Activated CD8-positive, alpha-beta T cell treated with anti-CD3 and anti-CD28 coated beads for 36 hours (primary cell): ENCODE data around the gene COL3A1. TPM values are rescaled to one million over a fixed set of nuclear protein-coding genes. Genes with fewer than 3 reads are reported as not detected.

Experiments
- ATAC-seq: fragments of 200-7000 bp; cut with Tn5 transposase; one replicate; pipeline ENCODE4 v1.10.0; 2021; ENCODE audit warnings: mild to moderate bottlenecking, moderate library complexity
- CTCF ChIA-PET: fragments of 350-600 bp; sonication (Branson Sonifier 250); formaldehyde crosslinking; loops from one replicate; lab custom pipeline; 2021; ENCODE audit warnings: antibody characterized with exemption; lab: Charles Lee
- POLR2A ChIA-PET: fragments of 350-600 bp; sonication (Branson Sonifier 250); formaldehyde crosslinking; loops from one replicate; lab custom pipeline; 2021; ENCODE audit warnings: antibody characterized with exemption; lab: Charles Lee
- DNase-seq: peaks from one replicate; pipeline ENCODE4 v3.0.0-alpha.2; 2020
- H3K27ac Mint-ChIP-seq: one replicate; pipeline ENCODE4 v1.8.0; 2021; ENCODE audit warnings: mild to moderate bottlenecking, mixed read lengths
- H3K27me3 Mint-ChIP-seq: one replicate; pipeline ENCODE4 v1.8.0; 2021; ENCODE audit warnings: mixed read lengths
- H3K36me3 Mint-ChIP-seq: one replicate; pipeline ENCODE4 v1.8.0; 2021; ENCODE audit warnings: low read depth, mixed read lengths
- H3K4me1 Mint-ChIP-seq: one replicate; pipeline ENCODE4 v1.8.0; 2021; ENCODE audit warnings: low read depth, mixed read lengths
- H3K4me3 Mint-ChIP-seq: one replicate; pipeline ENCODE4 v1.8.0; 2021; ENCODE audit warnings: mild to moderate bottlenecking, moderate library complexity, mixed read lengths
- H3K9me3 Mint-ChIP-seq: one replicate; pipeline ENCODE4 v1.8.0; 2021; ENCODE audit warnings: mixed read lengths
- intact Hi-C: fragments of 100-400 bp; cut with micrococcal nuclease; formaldehyde crosslinking; loops from one replicate; pipeline ENCODE4 v1.10.0; 2022
- total RNA-seq, 2 experiments: library from RNA; stranded (reverse); gene quantifications; one replicate each; pipeline ENCODE4 v1.2.3, GENCODE V29; 2021
- TF ChIP-seq, protein P1 (sequence below): fragments of 200-600 bp; IDR thresholded peaks from one replicate; pipeline ENCODE4 v1.8.0; 2022; ENCODE audit warnings: antibody characterized with exemption, mild to moderate bottlenecking

Gene COL3A1
- total RNA-seq, result not detected

DNA sequence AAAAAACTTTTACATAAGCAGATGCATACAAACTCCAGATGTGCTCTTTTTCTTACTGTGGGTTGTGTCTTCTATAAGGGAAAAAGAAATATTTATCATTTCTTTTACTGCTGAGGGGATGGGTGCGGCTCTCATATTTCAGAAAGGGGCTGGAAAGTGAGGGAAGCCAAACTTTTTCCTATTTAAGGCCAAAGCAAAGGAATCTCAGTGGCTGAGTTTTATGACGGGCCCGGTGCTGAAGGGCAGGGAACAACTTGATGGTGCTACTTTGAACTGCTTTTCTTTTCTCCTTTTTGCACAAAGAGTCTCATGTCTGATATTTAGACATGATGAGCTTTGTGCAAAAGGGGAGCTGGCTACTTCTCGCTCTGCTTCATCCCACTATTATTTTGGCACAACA lies at the start of gene COL3A1:
Gene COL3A1 (plus strand): TSS at position 210 of the 400 bp plus-strand sequence. CDS start 117 bp downstream, at position 327.
- no peaks in the 10 kb centered on the region for H3K36me3 Mint-ChIP-seq
- TF ChIP-seq, protein P1, sequence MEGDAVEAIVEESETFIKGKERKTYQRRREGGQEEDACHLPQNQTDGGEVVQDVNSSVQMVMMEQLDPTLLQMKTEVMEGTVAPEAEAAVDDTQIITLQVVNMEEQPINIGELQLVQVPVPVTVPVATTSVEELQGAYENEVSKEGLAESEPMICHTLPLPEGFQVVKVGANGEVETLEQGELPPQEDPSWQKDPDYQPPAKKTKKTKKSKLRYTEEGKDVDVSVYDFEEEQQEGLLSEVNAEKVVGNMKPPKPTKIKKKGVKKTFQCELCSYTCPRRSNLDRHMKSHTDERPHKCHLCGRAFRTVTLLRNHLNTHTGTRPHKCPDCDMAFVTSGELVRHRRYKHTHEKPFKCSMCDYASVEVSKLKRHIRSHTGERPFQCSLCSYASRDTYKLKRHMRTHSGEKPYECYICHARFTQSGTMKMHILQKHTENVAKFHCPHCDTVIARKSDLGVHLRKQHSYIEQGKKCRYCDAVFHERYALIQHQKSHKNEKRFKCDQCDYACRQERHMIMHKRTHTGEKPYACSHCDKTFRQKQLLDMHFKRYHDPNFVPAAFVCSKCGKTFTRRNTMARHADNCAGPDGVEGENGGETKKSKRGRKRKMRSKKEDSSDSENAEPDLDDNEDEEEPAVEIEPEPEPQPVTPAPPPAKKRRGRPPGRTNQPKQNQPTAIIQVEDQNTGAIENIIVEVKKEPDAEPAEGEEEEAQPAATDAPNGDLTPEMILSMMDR, result no peak
- ChIA-PET POLR2A (no interaction called here), CTCF (no interaction called here)
- DNase-seq, result no peak
- H3K4me1 Mint-ChIP-seq, result peaks cover 14% of the 10 kb centered on the region
- ATAC-seq, result no peak
- no peaks in the 10 kb centered on the region for H3K9me3 Mint-ChIP-seq
- H3K4me3 Mint-ChIP-seq, result no peak within 1 kb of the TSS
- intact Hi-C loops, result no loop called here
- H3K27ac Mint-ChIP-seq, result no peak within 1 kb of the TSS
- H3K27me3 Mint-ChIP-seq, result peaks cover 7% of the 10 kb centered on the region

DNA sequence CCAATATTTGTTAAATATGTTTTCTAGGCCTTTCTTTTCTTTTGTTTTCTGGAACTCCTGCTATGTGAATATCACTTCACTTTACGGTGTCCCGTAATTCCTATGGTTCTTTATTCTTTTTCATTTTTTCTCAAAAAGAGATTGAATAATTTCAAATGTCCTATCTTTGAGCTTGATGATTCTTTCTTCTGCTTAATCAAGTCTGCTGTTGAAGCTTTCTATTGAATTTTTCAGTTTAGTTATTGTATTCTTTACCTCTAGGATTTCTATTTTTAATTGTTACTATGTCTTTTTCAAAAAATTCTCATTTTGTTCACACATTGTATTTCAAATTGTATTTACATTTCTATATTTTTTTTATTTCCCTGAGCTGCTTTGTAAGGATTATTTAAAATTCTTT lies 45.5 kb upstream of the COL3A1 start:
- Mint-ChIP-seq H3K36me3 (no peaks in the 10 kb centered on the region), H3K4me3 (no peak overlapping the region), H3K27me3 (no peaks in the 10 kb centered on the region), H3K4me1 (no peaks in the 10 kb centered on the region), H3K27ac (no peak overlapping the region), H3K9me3 (peaks cover 18% of the 10 kb centered on the region)
- CTCF ChIA-PET, result no interaction called here
- no peak for ATAC-seq
- POLR2A ChIA-PET, result no interaction called here
- DNase-seq, result no peak
- intact Hi-C loops, result no loop called here
- TF ChIP-seq, protein P1, result no peak

GRCh38 chr2:188931361-188931760 lies 42.8 kb upstream of the COL3A1 start:
- TF ChIP-seq, protein P1, result no peak
- H3K4me3 Mint-ChIP-seq, result no peak overlapping the region
- intact Hi-C loops, result no loop called here
- POLR2A ChIA-PET, result interaction anchor here (0.6 kb wide), 1 partner anchor 464 kb away, joined by 3 read pairs; no protein-coding TSS in a partner anchor
- DNase-seq (no peak), ATAC-seq (no peak)
- H3K36me3 Mint-ChIP-seq, result no peaks in the 10 kb centered on the region
- H3K27ac Mint-ChIP-seq, result no peak overlapping the region
- no peaks in the 10 kb centered on the region for H3K4me1 Mint-ChIP-seq
- H3K27me3 Mint-ChIP-seq, result no peaks in the 10 kb centered on the region
- peaks cover 17% of the 10 kb centered on the region for H3K9me3 Mint-ChIP-seq
- CTCF ChIA-PET, result interaction anchor here (1.2 kb wide), 1 partner anchor 407 kb away, joined by 3 read pairs; no protein-coding TSS in a partner anchor

- ChIA-PET POLR2A (interaction anchor here (0.6 kb wide), 1 partner anchor 423 kb away, joined by 3 read pairs; no protein-coding TSS in a partner anchor), CTCF (no interaction called here)
- Mint-ChIP-seq H3K9me3 (no peaks in the 10 kb centered on the region), H3K4me3 (no peak overlapping the region), H3K27ac (no peak overlapping the region), H3K4me1 (no peaks in the 10 kb centered on the region), H3K36me3 (no peaks in the 10 kb centered on the region), H3K27me3 (no peaks in the 10 kb centered on the region)
- TF ChIP-seq, protein P1, result no peak
- DNase-seq (no peak), ATAC-seq (no peak)
- intact Hi-C loops, result no loop called here
These were observed 36.6 kb upstream of the COL3A1 start for GRCh38 chr2:188937228-188938220.

DNA sequence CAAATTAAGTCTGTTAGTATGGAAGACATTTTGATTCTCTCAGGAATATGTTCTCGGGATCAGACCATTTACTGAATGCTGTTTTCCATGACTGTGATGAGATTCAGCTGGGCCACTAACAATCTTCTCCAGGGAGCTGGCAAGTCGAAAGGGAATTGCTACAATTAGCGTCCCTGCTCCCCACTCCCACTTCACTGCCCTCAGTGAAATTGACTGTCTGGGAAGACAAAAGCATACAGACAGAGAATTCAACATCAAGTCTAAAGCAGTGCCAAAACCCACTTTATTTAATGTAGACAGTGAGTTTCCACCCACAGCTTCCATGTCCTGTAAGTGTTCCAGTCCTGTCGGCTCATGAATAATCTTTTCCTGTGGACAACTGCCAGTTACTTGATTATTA lies 34.0 kb upstream of the COL3A1 start:
- H3K4me1 Mint-ChIP-seq, result no peaks in the 10 kb centered on the region

More for the DNA sequence above, 34.0 kb upstream of the COL3A1 start:
- intact Hi-C loops, result no loop called here
- no peaks in the 10 kb centered on the region for H3K9me3 Mint-ChIP-seq
- TF ChIP-seq, protein P1, result no peak
- POLR2A ChIA-PET, result no interaction called here
- no peaks in the 10 kb centered on the region for H3K36me3 Mint-ChIP-seq
- H3K4me3 Mint-ChIP-seq, result no peak overlapping the region
- H3K27ac Mint-ChIP-seq, result no peak overlapping the region
- no peaks in the 10 kb centered on the region for H3K27me3 Mint-ChIP-seq
- CTCF ChIA-PET, result no interaction called here
- ATAC-seq (no peak), DNase-seq (no peak)
